ENCODE results near the gene LIX1.
"Not testable (repeated sequence)": the region's sequence is repeated elsewhere in the genome, so short reads cannot be mapped to it uniquely, and the experiment has no call there.

LIX1 gene

DNA sequence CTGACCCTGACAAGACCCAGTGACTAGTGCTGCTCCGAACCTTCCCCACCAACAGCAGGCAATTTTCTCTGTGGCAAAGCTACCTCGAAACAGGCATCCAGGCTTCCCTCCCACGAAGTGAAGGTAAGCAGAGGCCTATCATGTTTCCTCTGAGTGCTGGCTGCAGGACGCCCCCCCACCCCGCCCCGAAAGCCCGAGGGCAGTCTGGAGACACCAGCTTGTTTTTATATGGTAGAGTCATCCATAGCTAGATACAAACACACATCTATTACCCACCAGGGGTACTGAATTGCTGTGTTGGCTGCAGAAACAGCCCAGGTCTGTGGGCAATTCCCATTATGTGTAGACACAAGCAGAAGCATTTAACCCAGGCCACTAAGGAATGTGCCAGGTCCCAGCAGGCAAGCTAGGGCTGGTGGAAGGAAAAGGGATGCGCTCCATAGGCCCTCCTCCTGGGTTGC is 40.4 kb downstream of the LIX1 start:
- DNase-seq (ENCODE audit: low read depth, low spot score), result no peak

- no peak for DNase-seq (ENCODE audit: low read depth, low spot score)
Measured at GRCh38 chr5:97101189-97101910, 41.1 kb downstream of the LIX1 start.

- DNase-seq (ENCODE audit: low read depth, low spot score), result no peak
Measured at GRCh38 chr5:97100476-97100875, 41.9 kb downstream of the LIX1 start.

DNA sequence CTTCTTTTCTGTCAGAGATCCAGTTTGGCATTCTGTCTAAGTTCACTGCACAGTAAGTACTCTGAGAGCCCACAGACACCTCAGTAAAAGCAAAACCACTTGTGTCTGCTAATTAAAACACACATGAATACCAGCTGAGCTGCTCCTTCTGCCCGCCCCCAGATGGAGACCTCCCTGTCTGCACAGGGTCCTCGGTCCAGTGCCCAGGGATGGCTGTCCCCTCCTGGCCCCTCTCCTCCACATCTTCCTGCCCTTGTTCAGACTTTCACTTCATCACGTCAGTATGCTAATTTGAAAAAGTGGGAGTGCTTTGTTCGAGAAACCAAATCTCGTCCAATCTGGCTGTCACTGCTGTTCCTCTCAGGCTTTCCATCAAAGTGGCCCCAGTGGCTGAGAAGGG is 43.5 kb downstream of the LIX1 start:
- DNase-seq (ENCODE audit: low read depth, low spot score), result no peak

DNA sequence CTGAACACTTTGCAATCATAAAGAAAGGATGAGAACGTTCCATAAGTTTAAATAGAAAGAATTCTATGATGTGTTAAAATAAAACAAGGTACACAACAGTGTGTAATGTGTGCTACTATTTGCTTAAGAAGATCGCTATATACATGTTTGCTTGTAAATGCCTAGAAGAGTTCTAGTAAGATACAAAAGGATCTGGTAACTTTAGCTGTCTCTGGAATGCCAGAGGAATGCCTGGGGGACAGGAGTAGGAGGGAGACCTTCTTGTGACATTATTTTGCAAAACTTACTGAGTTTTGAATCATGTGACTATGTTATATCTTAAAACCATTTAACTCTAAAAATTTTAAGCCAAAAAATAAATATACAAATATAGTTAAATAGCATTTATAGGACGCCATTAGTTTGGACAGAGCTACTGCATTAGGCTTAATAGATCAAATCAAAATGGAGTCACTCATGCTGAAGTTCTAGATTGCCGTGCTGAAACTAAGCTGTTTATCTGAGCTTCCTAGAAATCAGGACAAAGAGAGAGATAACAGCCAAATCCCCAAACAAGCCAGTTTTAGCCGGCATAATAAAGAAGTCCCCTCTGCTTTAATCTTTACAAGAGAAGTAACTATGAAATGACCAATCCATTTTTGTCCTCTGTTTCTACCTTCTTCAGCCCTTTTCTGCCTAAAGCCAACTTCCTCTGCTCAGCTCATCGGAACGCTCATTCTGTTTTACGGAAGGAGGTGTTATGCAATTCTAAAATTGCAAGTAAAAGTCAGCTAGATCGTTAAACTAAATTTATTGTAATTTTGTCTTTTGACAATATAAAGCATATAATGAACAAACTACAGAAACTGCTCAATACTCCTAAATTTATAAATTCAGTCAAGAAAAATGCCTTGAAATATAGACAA is 44.8 kb downstream of the LIX1 start:
- DNase-seq (ENCODE audit: low read depth, low spot score), result no peak

GRCh38 chr5:97096846-97097245 is 45.6 kb downstream of the LIX1 start:
- DNase-seq (ENCODE audit: low read depth, low spot score), result no peak

DNA sequence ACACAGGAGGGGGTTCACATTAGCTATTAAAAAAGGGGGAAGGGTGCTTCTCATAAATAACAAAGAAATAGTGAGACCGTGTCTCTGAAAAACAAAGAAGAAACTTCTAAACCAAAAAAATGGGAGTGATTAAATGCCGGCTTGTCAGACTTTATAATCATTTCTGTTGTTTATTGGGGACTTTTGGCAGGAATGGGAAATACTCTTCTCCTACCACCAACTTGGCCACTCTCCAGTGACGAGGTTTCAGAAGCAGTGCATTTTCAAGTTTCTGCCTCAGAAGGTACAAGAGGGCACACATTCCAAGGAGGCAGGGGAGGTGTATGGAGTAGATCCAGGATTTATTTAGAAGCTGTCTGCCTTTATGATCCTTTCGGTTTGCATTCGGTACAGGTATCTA is 46.2 kb downstream of the LIX1 start:
- no peak for DNase-seq (ENCODE audit: low read depth, low spot score)

DNA sequence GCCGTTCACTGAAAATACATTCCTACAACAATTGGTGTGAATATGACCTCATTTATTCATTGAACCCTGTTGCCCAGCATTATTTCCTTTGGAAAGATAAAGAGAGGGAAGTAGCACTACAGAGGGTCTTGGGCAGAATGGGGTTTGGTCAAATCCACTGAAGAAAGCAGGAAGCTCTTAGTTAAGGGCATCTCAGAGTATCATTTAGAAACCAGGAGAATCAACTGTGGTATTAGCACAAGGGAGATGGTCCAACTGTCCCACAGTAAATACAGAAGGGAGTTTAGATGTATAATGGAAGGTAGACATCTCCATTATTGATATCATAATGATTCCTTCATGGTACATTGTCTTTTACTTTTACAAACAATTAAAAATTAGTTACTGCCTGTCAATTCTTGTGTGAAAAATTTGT is 47.1 kb downstream of the LIX1 start:
- DNase-seq (ENCODE audit: low read depth, low spot score), result no peak

DNA sequence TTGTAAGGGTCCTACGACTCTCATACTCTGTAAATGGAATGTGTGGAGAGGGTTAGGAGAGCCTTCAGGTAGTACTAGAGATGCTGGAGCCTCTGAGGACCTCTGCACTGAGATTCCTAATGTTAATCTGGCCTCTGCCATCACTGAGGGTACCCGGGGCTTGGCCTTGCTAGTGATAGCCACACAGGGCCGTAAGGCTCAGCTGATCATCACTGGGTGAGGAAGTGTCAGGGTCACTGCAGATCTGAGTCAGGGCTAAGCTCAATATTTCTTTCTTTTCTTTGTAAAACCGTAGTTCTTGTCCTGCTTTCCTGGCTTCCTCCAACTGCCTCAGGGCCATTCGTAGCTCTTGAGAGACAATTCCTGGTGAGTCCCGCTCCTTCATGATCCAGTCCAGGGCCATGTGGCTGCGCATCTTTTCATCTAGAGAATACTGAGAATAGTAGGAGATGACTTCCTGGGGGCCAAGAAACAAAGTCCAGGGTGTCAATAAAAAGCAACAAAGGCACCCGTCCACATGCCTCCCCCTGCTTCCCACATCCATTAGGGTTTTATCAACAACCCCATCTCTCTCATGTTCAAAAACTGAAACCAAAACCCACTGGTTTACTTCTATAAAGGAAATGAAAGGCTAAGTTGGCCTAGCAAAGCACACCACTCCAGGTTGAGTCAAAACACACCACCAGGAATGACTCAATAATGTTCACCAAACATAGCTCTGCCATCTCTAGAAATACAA is 47.7 kb downstream of the LIX1 start:
- no peak for DNase-seq (ENCODE audit: low read depth, low spot score)

GRCh38 chr5:97093193-97093592 is 49.2 kb downstream of the LIX1 start:
- no peak for DNase-seq (ENCODE audit: low read depth, low spot score)

- no peak for DNase-seq (ENCODE audit: low read depth, low spot score)
Measured at GRCh38 chr5:97090944-97091343, 51.5 kb downstream of the LIX1 start.

DNA sequence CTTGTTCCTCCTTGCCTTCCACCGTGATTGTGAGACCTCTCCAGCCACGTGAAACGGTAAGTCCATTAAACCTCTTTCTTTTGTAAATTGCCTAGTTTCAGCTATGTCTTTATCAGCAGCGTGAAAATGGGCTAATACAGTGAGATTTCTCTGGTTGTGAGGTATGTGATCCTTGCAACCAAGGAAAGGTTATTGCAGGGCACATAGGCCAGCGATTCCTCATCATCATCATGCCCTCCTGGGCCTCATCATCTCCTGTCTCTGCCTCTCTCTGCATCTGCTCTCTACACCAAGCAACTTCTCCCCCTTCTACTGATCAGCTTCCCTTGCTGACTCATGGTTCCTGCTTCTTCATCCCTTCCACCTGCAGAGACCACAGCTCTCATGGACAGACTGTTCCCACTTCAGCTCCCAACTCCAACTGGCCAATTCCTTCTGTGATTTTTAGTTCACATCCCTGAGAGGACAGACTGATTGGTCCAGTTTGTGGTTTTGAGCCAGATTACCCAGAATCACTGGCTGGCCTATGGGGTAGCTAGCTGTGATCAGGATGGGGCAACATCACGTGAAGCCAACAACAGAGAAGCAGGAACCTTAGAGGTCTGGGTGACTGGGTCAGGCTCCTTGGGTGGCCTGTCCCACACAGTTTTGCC is 53.1 kb downstream of the LIX1 start:
- no peak for DNase-seq (ENCODE audit: low read depth, low spot score)

DNA sequence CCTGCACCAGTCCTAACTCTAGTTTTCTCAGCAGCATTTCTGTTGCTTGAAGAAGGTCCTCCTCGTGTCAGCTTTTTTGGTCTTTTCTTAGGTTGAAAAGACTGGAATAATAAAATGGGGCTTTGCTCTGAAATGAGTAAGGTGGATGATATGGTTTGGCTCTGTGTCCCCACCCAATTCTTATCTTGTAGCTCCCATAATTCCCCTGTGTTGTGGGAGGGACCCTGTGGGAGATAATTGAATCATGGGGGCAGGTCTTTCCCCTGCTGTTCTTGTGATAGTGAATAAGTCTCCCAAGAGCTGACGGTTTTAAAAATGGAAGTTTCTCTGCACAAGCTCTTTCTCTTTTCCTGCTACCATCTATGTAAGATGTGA is 53.6 kb downstream of the LIX1 start:
- no peak for DNase-seq (ENCODE audit: low read depth, low spot score)

- no peak for DNase-seq (ENCODE audit: low read depth, low spot score)
Measured at GRCh38 chr5:97087138-97087537, 55.3 kb downstream of the LIX1 start.

DNA sequence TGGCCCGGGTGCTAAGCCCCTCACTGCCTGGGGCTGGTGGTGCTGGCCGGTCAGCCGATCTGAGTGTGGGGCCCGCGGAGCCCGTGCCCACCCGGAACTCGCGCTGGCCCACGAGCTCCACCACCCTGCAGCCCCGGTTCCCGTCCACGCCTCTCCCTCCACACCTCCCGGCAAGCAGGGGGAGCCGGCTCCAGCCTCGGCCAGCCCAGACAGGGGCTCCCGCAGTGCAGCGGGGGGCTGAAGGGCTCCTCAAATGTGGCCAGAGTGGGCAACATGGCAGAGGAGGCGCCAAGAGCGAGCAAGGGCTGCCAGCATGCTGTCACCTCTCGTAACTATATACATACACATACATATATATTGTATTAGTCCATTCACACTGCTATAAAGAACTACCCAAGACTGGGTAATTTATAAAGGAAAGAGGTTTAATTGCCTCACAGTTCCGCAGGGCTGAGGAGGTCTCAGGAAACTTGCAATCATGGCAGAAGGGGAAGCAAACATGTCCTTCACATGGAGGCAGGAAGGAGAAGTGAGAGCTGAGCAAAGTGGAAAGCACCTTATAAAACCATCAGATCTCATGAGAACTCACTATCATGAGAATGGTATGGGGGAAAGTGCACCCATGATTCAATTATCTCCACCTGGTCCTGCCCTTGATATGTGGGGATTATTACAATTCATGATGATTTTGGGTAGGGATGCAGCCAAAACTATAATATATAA is 56.8 kb downstream of the LIX1 start:
- DNase-seq (ENCODE audit: low read depth, low spot score), result no peak

- DNase-seq (ENCODE audit: low read depth, low spot score), result not testable (repeated sequence)
Measured at GRCh38 chr5:97084782-97085458, 57.5 kb downstream of the LIX1 start.

- no peak for DNase-seq (ENCODE audit: low read depth, low spot score)
Measured at GRCh38 chr5:97078958-97079743, 63.3 kb downstream of the LIX1 start.

- no peak for DNase-seq (ENCODE audit: low read depth, low spot score)
Measured at GRCh38 chr5:97077246-97077645, 65.2 kb downstream of the LIX1 start.

DNA sequence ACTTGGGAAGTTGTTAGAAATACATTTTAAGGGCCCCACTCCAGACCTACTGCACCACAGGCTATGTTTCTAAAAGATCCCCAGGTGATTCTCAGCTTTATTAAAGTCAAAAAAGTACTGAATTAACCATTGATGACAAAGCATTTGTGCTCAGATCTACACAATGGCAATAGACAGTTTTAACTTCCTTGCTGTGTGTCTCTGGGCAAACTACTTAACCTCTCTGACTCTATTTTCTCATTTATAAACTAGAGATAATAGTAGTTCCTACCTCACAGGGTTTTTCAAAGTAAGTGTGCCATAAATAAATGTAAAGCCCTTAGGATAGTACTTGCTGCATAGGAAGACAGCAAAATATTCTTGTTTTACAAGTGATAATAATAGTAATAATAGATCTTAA is 66.3 kb downstream of the LIX1 start:
- no peak for DNase-seq (ENCODE audit: low read depth, low spot score)

DNA sequence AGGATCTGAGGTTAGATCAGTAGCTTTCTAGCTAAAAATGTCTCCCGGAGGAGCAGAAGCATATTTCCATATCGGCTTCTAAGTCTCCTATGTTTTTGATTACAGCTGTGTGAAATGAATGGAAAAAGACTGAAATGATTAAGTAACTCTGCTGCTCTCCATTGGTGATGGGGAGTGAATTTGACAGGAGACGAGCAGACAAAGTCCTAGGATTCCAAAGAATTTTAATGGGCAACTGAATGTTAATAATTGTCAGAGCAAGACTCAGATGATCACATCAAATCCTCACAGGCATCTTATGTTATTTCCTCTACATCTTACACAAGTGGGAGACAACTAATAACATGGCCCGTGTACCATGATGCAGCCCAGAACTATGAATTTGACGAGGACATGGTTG is 66.8 kb downstream of the LIX1 start:
- DNase-seq (ENCODE audit: low read depth, low spot score), result no peak

Data from smooth muscle cell of the brain vasculature (primary cell).